Endothelial cell of umbilical vein (primary cell): ENCODE measurements around the gene C3orf33. TPM values are rescaled to one million over a fixed set of nuclear protein-coding genes. Genes with fewer than 3 reads are reported as not detected.

Experiments used
- BruUV-seq: library from RNA; stranded (reverse); fragments of 400-500 nt; replicated peaks from 2 replicates; lab custom pipeline; 2021; lab: Mats Ljungman, UMichigan
- CTCF ChIA-PET: fragments of 300-600, 350-600 bp; sonication (Branson Sonifier 250); formaldehyde crosslinking; loops from one replicate; lab custom pipeline; 2021; ENCODE audit warnings: antibody characterized with exemption, inconsistent platforms; lab: Charles Lee
- POLR2A ChIA-PET: fragments of 300-600, 350-600 bp; sonication (Branson Sonifier 250); formaldehyde crosslinking; loops from one replicate; lab custom pipeline; 2021; ENCODE audit warnings: antibody characterized with exemption, inconsistent platforms; lab: Charles Lee
- DNase-seq: peaks from one replicate; pipeline ENCODE4 v3.0.0-alpha.2; 2011; ENCODE audit warnings: low read depth, low spot score
- FAIRE-seq: peaks from 2 replicates; lab custom pipeline; 2011; peaks lifted over from hg19 to GRCh38; lab: Jason Lieb, UNC
- H2AFZ ChIP-seq: 2 replicates; pipeline ENCODE4 v1.6.0; 2012; ENCODE audit warnings: low read depth, low read length, control low read depth, inconsistent platforms
- H3K27ac ChIP-seq: 2 replicates; pipeline ENCODE4 v1.5.1; 2011; ENCODE audit warnings: low read depth, mild to moderate bottlenecking, control low read depth, low read length, moderate library complexity; ENCODE audit not compliant: insufficient read depth
- H3K27me3 ChIP-seq, 2 experiments: 2 replicates each; pipeline versions ENCODE4 v1.6.0 to v1.6.1; 2011; ENCODE audit warnings: low read length in 2 of 2, mixed read lengths in 1 of 2; ENCODE audit not compliant: control insufficient read depth in 2 of 2, insufficient read depth in 2 of 2
- H3K36me3 ChIP-seq, 2 experiments: 2 replicates in 1 of 2; 3 replicates in 1 of 2; pipeline ENCODE4 v1.5.1; 2011; ENCODE audit warnings: low read length in 2 of 2, mild to moderate bottlenecking in 1 of 2, moderate library complexity in 1 of 2; ENCODE audit not compliant: control insufficient read depth in 2 of 2, insufficient read depth in 2 of 2; ENCODE audit errors: extremely low read depth in 1 of 2
- H3K4me1 ChIP-seq: 3 replicates; pipeline ENCODE4 v1.5.1; 2011; ENCODE audit warnings: mild to moderate bottlenecking, low read length; ENCODE audit not compliant: control insufficient read depth, insufficient read depth; ENCODE audit errors: extremely low read depth
- H3K4me2 ChIP-seq: 2 replicates; pipeline ENCODE4 v1.6.1; 2011; ENCODE audit warnings: low read length, control low read depth, mixed read lengths; ENCODE audit not compliant: insufficient read depth
- H3K4me3 ChIP-seq, 3 experiments: fragments of 200-600 bp in 1 of 3; sonication (generic), shearing (Covaris generic) in 1 of 3; replicated peaks in 1 of 3; 2 replicates each; pipeline ENCODE4 v1.5.1; 2011 to 2016; ENCODE audit warnings: control low read depth in 3 of 3, low read length in 3 of 3, mild to moderate bottlenecking in 2 of 3, inconsistent platforms in 1 of 3, low read depth in 1 of 3, moderate library complexity in 1 of 3; ENCODE audit not compliant: insufficient read depth in 1 of 3
- H3K79me2 ChIP-seq: 2 replicates; pipeline ENCODE4 v1.6.0; 2012; ENCODE audit warnings: low read length, inconsistent platforms; ENCODE audit not compliant: control insufficient read depth, insufficient read depth
- H3K9ac ChIP-seq: replicated peaks from 2 replicates; pipeline ENCODE3; 2011; ENCODE audit warnings: low read length, control low read depth; ENCODE audit not compliant: insufficient read depth; ENCODE audit errors: extremely low read depth
- H3K9me1 ChIP-seq: replicated peaks from 3 replicates; pipeline ENCODE4 v1.6.0; 2011; ENCODE audit warnings: mild to moderate bottlenecking, low read length; ENCODE audit not compliant: control insufficient read depth, insufficient read depth; ENCODE audit errors: extremely low read depth
- H3K9me3 ChIP-seq: replicated peaks from 2 replicates; pipeline ENCODE4 v1.5.1; 2012; ENCODE audit warnings: low read length, inconsistent platforms; ENCODE audit not compliant: control insufficient read depth, insufficient read depth
- H4K20me1 ChIP-seq: replicated peaks from 2 replicates; pipeline ENCODE3; 2011; ENCODE audit warnings: mild to moderate bottlenecking, low read length; ENCODE audit not compliant: control insufficient read depth, insufficient read depth; ENCODE audit errors: extremely low read depth
- EZH2 ChIP-seq: IDR thresholded peaks from 2 replicates; pipeline ENCODE4 v1.6.1; 2012; ENCODE audit warnings: borderline replicate concordance, low read depth, mild to moderate bottlenecking, moderate library complexity, low read length, inconsistent platforms; ENCODE audit not compliant: severe bottlenecking
- JUN ChIP-seq: IDR thresholded peaks from 2 replicates; pipeline ENCODE4 v1.6.1; 2011; ENCODE audit warnings: borderline replicate concordance, low read depth; ENCODE audit not compliant: insufficient read length, insufficient read depth
- MYC ChIP-seq: IDR thresholded peaks from one replicate; pipeline ENCODE4 v1.6.1; 2011; ENCODE audit warnings: mild to moderate bottlenecking, low read depth, low read length
- POLR2A ChIP-seq: IDR thresholded peaks from 2 replicates; pipeline ENCODE4 v1.6.1; 2012; ENCODE audit warnings: low read depth, mild to moderate bottlenecking, control low read depth, low read length
- dilution Hi-C: fragments of 300-500 bp; cut with MboI; formaldehyde crosslinking; loops from one replicate; pipeline ENCODE4 v1.15.0; 2019; ENCODE audit warnings: low sequenced_read_pairs; ENCODE audit not compliant: extremely low pct_ligation_motif_present
- intact Hi-C: fragments of 100-400 bp; cut with micrococcal nuclease; formaldehyde crosslinking; loops from one replicate; pipeline ENCODE4 v1.10.0; 2022
- polyA plus RNA-seq, 4 experiments: library from polyadenylated mRNA; depleted of rRNA in 3 of 4; stranded (reverse) in 3 of 4; unstranded in 1 of 4; fragments of >200 nt; gene quantifications; 2 replicates each; pipeline versions ENCODE4 v1.2.1 to v1.2.3, GENCODE V29; 2011 to 2012; ENCODE audit warnings: missing spikeins in 1 of 4
- total RNA-seq: library from RNA; stranded (reverse); gene quantifications from 2 replicates; pipeline ENCODE4 v1.2.3, GENCODE V29; 2021
- TF ChIP-seq, protein P1 (sequence below), 2 donors: IDR thresholded peaks; 1 replicate in 1 of 2; 2 replicates in 1 of 2; pipeline ENCODE4 v1.5.1; 2011; ENCODE audit warnings: low read length in 2 of 2, mild to moderate bottlenecking in 2 of 2, moderate library complexity in 2 of 2, control low read depth in 1 of 2, inconsistent platforms in 1 of 2, low read depth in 1 of 2; ENCODE audit not compliant: insufficient read depth in 1 of 2; ENCODE audit errors: extremely low read depth in 1 of 2

Gene C3orf33
- total and polyA plus RNA-seq, 2 donors (not counting 3 experiments of a cell fraction or from before 2014, with no cell fraction given), result 1.7 to 2.3 TPM

DNA sequence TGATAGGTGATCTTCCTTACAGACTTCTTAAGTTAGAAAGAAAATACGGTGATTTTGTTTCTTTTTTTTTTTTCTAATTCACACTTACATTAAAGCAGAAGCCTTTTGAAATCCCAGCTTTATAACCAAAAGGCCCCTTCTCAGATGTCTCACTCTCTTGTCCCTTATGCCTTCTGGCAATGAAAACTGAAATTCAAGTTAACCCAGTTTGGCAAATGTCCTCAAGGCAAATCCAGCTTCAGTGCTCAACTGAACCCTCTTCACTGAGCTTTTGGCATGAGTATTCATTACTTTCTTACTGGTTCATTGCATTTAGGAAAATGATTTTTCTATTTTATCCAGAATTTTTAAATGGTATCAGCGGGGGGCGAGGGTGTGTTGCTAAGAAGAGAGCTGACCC, 78.2 kb downstream of the C3orf33 start:
- DNase-seq (no peak), FAIRE-seq (no peak)
- Histone ChIP-seq H4K20me1 (no peaks in the 10 kb centered on the region), H3K27ac (no peak overlapping the region), H3K79me2 (no peaks in the 10 kb centered on the region), H3K4me3 (no peak overlapping the region), H3K9me3 (no peaks in the 10 kb centered on the region), H2AFZ (no peak overlapping the region), H3K4me1 (no peaks in the 10 kb centered on the region), H3K9me1 (no peaks in the 10 kb centered on the region), H3K27me3 (peaks cover 0 to 3% of the 10 kb centered on the region in 2 experiments), H3K36me3 (no peaks in the 10 kb centered on the region), H3K9ac (no peak overlapping the region), H3K4me2 (no peak overlapping the region)
- dilution Hi-C loops (no loop called here), intact Hi-C loops (no loop called here)
- no peak for TF ChIP-seq JUN
- no peak for TF ChIP-seq EZH2
- POLR2A ChIA-PET, result no interaction called here
- no TSS peak for BruUV-seq
- CTCF ChIA-PET, result no interaction called here

DNA sequence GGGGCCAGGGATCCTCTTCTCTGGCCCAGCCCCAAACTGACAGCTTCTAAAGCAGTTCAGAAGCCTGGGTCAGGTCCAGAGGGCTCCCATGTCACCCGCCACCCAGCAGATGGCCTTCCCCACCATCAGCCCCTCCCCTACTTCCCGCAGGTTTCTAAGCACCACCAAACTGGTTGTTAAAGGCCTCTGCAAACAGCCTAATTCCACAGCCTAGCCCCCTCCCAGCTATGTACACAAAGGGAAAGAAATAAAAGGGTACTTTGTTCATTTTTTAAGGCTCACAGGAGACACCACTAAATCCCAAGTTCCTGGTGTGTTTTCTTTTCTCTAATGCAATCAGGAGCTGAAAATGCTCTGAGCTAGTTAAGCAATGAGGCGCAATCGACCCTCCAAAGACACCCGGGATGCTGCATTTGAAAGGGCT, 91.8 kb downstream of the C3orf33 start:
- Histone ChIP-seq H3K9me3 (no peaks in the 10 kb centered on the region), H3K27me3 (no peaks in the 10 kb centered on the region), H3K4me2 (no peak overlapping the region), H3K9ac (no peak overlapping the region), H3K79me2 (no peaks in the 10 kb centered on the region), H3K4me1 (no peaks in the 10 kb centered on the region), H3K27ac (no peak overlapping the region), H3K36me3 (no peaks in the 10 kb centered on the region), H3K4me3 (no peak overlapping the region), H2AFZ (no peak overlapping the region), H4K20me1 (no peaks in the 10 kb centered on the region), H3K9me1 (no peaks in the 10 kb centered on the region)
- no peak for FAIRE-seq
- dilution Hi-C loops (no loop called here), intact Hi-C loops (no loop called here)
- TF ChIP-seq POLR2A (no peak), MYC (no peak)
- TF ChIP-seq, protein P1, sequence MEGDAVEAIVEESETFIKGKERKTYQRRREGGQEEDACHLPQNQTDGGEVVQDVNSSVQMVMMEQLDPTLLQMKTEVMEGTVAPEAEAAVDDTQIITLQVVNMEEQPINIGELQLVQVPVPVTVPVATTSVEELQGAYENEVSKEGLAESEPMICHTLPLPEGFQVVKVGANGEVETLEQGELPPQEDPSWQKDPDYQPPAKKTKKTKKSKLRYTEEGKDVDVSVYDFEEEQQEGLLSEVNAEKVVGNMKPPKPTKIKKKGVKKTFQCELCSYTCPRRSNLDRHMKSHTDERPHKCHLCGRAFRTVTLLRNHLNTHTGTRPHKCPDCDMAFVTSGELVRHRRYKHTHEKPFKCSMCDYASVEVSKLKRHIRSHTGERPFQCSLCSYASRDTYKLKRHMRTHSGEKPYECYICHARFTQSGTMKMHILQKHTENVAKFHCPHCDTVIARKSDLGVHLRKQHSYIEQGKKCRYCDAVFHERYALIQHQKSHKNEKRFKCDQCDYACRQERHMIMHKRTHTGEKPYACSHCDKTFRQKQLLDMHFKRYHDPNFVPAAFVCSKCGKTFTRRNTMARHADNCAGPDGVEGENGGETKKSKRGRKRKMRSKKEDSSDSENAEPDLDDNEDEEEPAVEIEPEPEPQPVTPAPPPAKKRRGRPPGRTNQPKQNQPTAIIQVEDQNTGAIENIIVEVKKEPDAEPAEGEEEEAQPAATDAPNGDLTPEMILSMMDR (IDR thresholded peaks at IDR 0.05; ENCODE audit: extremely low read depth in 1 of 2, insufficient read depth in 1 of 2, low read depth in 1 of 2, low read length in 2 of 2), result no peak
- DNase-seq, result no peak
- ChIA-PET CTCF (interaction anchor here (3.0 kb wide), 1 partner anchor 12 kb away, joined by 27 read pairs; no protein-coding TSS in a partner anchor), POLR2A (no interaction called here)
- BruUV-seq, result no TSS peak

Other genes with a start within 250 kb of the C3orf33 start
- gene PLCH1, start 61.2 kb downstream of the C3orf33 start, total RNA-seq, result not detected in 2 replicates
- gene PLCH1, start 61.2 kb downstream of the C3orf33 start, polyA plus RNA-seq, result 0.03 TPM in 1 of 2 replicates, not detected in the other
- gene SLC33A1, start 48.1 kb upstream of the C3orf33 start, total RNA-seq, result 30.1 and 30.3 TPM in 2 replicates
- 28.4 and 28.9 TPM in 2 replicates for gene SLC33A1, start 48.1 kb upstream of the C3orf33 start, polyA plus RNA-seq
- gene GMPS, start 64.4 kb upstream of the C3orf33 start, total RNA-seq, result 66.0 and 67.5 TPM in 2 replicates
- 15.0 and 18.7 TPM in 2 replicates for gene GMPS, start 64.4 kb upstream of the C3orf33 start, polyA plus RNA-seq